Ovary (tissue), 10 donors: ENCODE measurements around the gene CASTOR2. TPM values are rescaled to one million over a fixed set of nuclear protein-coding genes. Genes with fewer than 3 reads are reported as not detected.
"Not testable (repeated sequence)": the region's sequence is repeated elsewhere in the genome, so short reads cannot be mapped to it uniquely, and the experiment has no call there.

Experiments
- DNase-seq, 5 donors: peaks; one replicate each; pipeline ENCODE4 v3.0.0-alpha.2; 2019 to 2020
- H3K27ac ChIP-seq, 2 donors: fragments of 200-600 bp; one replicate each; pipeline versions ENCODE4 v1.5.1 to v1.8.0; 2019 to 2022
- H3K27me3 ChIP-seq: fragments of 200-600 bp; one replicate; pipeline ENCODE4 v1.8.0; 2022
- H3K36me3 ChIP-seq: fragments of 200-600 bp; sonication (generic); one replicate; pipeline ENCODE4 v1.5.1; 2019
- H3K4me1 ChIP-seq: one replicate; pipeline ENCODE4 v1.8.1; 2013; ENCODE audit warnings: mild to moderate bottlenecking, moderate library complexity; ENCODE audit not compliant: insufficient read depth
- H3K4me3 ChIP-seq: fragments of 200-600 bp; sonication (generic); one replicate; pipeline ENCODE4 v1.5.1; 2017
- H3K9me3 ChIP-seq, 2 donors: fragments of 200-600 bp in 1 of 2; sonication (generic) in 1 of 2; one replicate each; pipeline versions ENCODE4 v1.5.1 to v1.8.1; 2013 to 2019; ENCODE audit warnings: mild to moderate bottlenecking in 1 of 2, moderate library complexity in 1 of 2
- WGBS, 3 donors: extraction: QIAGEN DNeasy Blood & Tissue Kit in 1 of 3; methylation state at CpG; one replicate each; pipeline versions ENCODE4 v1.1.5 to v1.1.7; 2013 to 2017; 5-methylcytosine and 5-hydroxymethylcytosine counted together
- intact Hi-C, 4 donors: fragments of 100-400 bp; cut with DNase I; formaldehyde crosslinking; loops; one replicate each; pipeline versions ENCODE4 v1.11.0 to v1.15.1; 2022 to 2023
- long read RNA-seq, 3 donors: library from polyadenylated mRNA in 2 of 3; unstranded in 2 of 3; transcript quantifications; one replicate each; pipeline ENCODE4 v2.0.0 and lab custom pipeline, GENCODE V29; 2021 to 2026
- polyA plus RNA-seq, 2 donors: library from polyadenylated mRNA; stranded (reverse); fragments of 200-250 nt in 1 of 2; fragments of 350-450 nt in 1 of 2; fragmentation: Illumina TruSeq in 1 of 2; extraction: RNeasy Lipid Tissue Mini Kit (QIAGEN cat#74804) in 1 of 2; gene quantifications; one replicate each; pipeline ENCODE4 v1.2.3, GENCODE V29; 2013 to 2014
- total RNA-seq, 7 donors: library from RNA; depleted of rRNA in 2 of 7; stranded (reverse); fragments of >200 nt in 2 of 7; fragmentation: NEBNext Ultra II Directional in 3 of 7; extraction: Animal tissue kit (Norgen Biotek cat#: 25700) in 3 of 7; gene quantifications; one replicate each; pipeline versions ENCODE4 v1.1.0 to v1.2.4, GENCODE V29; 2016 to 2023
- donor health status: DM: no; HTN: no; CAD: no; lungs with moderate emphysema.
- donor health status: DM: no; HTN: no; CAD: no.
- donor health status: Bipolar disorder and iron deficiency.
- donor health status: DM: yes; HTN: yes; CAD: no.
- donor health status: DM: no; HTN: no; CAD: no.
- donor health status: DM: yes; HTN: yes; CAD: no.

CASTOR2 gene
- 10 to 100 TPM; 12.6 to 34.4 (median 17.9) TPM for total RNA-seq
- polyA plus RNA-seq = 1 to 10 TPM; 1.9 to 7.5 TPM
- long read RNA-seq, donor 1, partial matches to known transcripts = 0 of 1 reads
- long read RNA-seq, donor 1, other reads (novel, unspliced or antisense) = 1 of 1 reads
- long read RNA-seq, donor 2, partial matches to known transcripts = 0 of 2 reads
- long read RNA-seq, donor 2, other reads (novel, unspliced or antisense) = 0 of 2 reads
- long read RNA-seq, donor 3, partial matches to known transcripts = 1 of 5 reads
- long read RNA-seq, donor 3, other reads (novel, unspliced or antisense) = 2 of 5 reads

DNA sequence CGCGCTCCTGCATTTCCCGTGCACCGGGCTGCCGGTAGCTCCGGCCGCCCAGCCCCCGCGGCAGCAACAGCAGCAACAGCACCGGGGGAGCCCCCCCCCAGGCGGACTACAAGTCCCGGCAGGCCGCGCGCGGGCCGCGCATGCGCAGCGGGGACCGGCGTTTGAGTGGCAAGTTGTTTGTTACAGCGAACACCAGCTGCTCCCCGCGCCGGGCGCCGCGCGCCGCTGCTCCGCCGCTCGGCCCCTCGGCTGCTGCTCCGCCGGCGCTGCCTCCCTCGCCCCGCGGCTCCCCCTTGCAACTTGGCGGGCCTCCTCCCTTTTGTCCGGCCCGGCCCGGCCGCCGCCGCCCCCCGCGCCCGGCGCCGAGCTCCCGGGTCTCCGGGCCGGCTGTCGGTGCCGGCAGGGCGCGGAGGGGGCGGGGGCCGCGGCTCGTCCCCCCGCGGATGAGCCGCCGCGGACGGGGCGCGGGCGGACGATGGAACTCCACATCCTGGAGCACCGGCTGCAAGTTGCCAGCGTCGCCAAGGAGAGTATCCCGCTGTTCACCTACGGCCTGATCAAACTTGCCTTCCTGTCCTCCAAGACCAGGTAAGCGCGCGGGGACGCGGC lies at the start of gene CASTOR2:
CASTOR2 (plus strand) TSS at position 195 of the 609 bp plus-strand sequence; CDS start at position 476, 281 bp downstream.
- H3K4me3 ChIP-seq, H3K27me3 ChIP-seq, H3K4me1 ChIP-seq, intact Hi-C loops, H3K36me3 ChIP-seq, H3K27ac ChIP-seq, H3K9me3 ChIP-seq: not testable (repeated sequence)
- DNase-seq = peak; percentile 67 to 80 (median 75)
- 0 to 1% methylated on average over 11 to 15 of the region's 84 CpGs; no CpG with 5 or more reads in 1 of the 3 donors for WGBS, 3 donors

DNA sequence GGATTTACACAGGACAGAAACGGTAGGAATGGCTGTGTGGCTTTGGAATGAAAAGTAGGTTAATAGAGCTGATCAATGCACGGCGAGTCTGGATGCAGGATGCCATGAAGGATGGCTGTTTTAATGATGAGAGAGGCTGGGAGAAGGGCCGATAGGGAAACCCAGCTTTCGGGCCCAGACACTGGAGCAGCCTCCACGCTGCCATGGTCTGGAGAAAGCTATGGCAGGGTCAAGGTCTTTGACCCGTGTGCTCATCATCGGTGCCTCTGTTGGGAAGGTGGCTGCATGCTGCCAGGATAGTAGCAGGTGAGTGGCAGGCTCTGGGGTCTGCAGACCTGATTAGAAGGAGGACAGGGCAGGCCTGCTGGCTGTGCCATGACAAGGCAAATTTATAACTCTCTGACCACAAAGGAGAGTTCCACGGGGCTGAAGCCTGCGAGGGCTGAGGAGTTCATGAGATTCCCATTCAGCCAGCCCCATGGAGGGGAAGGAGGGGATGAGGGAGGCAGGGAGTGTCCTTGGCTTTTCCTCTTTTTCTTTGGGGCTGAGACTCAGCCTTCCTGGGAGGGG lies 42.1 kb upstream of the CASTOR2 start:
- H3K4me3 ChIP-seq, H3K36me3 ChIP-seq, H3K27ac ChIP-seq, H3K4me1 ChIP-seq, DNase-seq, H3K27me3 ChIP-seq, H3K9me3 ChIP-seq, intact Hi-C loops: not testable (repeated sequence)
- WGBS, 3 donors = 39 to 60% (median 57%) methylated on average over 6 to 8 of the region's 10 CpGs

DNA sequence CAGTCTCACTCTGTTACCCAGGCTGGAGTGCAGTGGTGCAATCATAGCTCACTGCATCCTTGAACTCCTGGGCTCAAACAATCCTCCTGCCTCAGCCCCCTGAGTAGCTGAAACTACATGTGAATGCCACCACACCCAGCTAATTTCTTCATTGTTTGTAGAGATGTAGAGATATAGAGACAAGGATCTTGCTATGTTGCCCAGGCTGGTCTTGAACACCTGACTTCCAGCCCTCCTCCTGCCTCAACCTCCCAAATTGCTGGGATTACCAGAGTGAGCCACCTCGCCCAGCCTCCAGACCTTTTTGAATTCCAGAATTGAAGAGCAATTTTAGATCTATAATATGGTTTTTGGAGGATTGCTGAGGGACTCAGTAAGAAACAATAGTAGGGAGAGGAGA lies 40.9 kb upstream of the CASTOR2 start:
- H3K27me3 ChIP-seq, H3K36me3 ChIP-seq, DNase-seq, H3K27ac ChIP-seq, intact Hi-C loops, H3K4me3 ChIP-seq, H3K4me1 ChIP-seq, H3K9me3 ChIP-seq: not testable (repeated sequence)
- 95 to 96% (median 96%) methylated on average over 1 of the region's 1 CpG for WGBS, 3 donors

DNA sequence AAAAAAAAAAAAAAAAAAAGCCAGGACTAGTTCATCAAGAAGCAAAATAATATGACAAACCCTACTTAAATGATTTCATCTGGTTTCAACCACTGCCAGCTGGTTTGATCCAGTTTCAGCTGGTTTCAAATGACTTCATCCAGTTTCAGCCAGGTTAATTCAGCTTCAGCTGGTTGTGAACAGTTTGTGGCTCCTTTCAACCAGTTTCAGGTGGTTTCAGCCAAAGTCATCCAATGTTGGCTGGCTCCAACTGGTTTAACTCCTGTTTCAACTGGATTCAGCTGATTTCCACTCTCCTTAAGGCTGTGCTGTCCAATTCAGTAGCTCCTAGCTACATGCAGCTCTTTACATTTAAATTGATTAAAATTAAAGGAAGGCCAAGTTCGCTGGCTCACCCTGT lies 37.5 kb upstream of the CASTOR2 start:
- WGBS, 3 donors = no CpG with 5 or more reads among the region's 1 CpG
- H3K9me3 ChIP-seq = not testable (repeated sequence)

DNA sequence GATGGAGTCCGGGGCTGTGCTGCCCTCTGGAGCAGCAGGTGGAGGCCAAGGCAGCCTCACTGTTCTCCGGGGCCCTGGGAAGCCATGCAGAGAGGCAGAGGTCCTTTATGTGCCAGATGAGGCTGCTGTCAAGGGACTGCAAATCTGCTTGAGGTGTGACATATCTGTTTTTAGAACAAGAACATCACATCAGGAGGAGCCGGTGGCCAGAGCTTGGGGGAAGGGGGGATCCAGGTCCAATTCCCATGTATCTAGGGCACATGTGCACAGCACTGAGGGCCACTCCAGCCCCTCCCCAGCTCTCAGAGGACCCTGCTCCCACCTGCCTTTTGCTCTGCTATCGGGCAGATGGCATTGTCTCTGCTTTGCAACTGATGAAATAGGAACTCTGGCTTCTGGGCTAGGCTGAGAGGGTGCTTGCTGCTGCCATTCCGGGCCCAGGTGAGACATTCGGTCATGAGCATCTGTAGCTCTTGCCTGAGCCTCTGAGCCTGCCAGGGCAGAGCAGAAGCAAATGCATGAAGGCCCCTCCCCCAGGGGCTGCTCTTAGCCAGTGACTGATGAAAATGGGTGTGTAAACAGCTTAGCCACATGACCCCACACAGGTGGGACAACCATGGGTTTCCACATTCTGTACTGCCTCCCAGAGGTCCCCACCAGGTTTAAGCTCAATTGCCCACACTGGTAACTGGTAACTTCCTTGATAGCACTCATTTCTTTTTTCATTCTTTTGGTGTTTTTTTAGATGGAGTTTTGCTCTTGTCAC lies 32.8 kb upstream of the CASTOR2 start:
- H3K4me1 ChIP-seq, intact Hi-C loops, DNase-seq, H3K27ac ChIP-seq, H3K27me3 ChIP-seq, H3K9me3 ChIP-seq, H3K4me3 ChIP-seq, H3K36me3 ChIP-seq: not testable (repeated sequence)
- WGBS, 3 donors = 73% methylated on average over 1 of the region's 6 CpGs; no CpG with 5 or more reads in 2 of the 3 donors

More for the DNA sequence above, 37.5 kb upstream of the CASTOR2 start:
- H3K4me1 ChIP-seq, intact Hi-C loops, H3K27me3 ChIP-seq, H3K36me3 ChIP-seq, H3K4me3 ChIP-seq, H3K27ac ChIP-seq, DNase-seq: not testable (repeated sequence)

DNA sequence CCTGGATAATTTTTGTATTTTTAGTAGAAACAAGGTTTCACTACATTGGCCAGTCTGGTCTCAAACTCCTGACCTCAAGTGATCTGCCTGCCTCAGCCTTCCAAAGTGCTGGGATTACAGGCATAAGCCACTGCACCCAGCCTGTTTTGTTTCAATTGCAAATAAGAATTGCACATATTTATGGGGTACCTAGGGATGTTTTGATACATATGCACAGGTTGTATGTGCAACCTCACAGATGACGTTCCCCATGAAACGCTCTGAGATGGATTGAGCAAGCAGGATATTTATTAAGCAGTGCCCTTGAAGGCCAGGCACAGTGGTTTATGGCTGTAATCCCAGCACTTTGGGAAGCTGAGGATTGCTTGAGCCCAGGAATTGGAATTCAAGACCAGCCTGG lies 25.1 kb upstream of the CASTOR2 start:
- WGBS, 3 donors = no CpG with 5 or more reads among the region's 2 CpGs
- H3K27me3 ChIP-seq, intact Hi-C loops, H3K27ac ChIP-seq, H3K36me3 ChIP-seq, DNase-seq, H3K4me1 ChIP-seq, H3K4me3 ChIP-seq, H3K9me3 ChIP-seq: not testable (repeated sequence)

DNA sequence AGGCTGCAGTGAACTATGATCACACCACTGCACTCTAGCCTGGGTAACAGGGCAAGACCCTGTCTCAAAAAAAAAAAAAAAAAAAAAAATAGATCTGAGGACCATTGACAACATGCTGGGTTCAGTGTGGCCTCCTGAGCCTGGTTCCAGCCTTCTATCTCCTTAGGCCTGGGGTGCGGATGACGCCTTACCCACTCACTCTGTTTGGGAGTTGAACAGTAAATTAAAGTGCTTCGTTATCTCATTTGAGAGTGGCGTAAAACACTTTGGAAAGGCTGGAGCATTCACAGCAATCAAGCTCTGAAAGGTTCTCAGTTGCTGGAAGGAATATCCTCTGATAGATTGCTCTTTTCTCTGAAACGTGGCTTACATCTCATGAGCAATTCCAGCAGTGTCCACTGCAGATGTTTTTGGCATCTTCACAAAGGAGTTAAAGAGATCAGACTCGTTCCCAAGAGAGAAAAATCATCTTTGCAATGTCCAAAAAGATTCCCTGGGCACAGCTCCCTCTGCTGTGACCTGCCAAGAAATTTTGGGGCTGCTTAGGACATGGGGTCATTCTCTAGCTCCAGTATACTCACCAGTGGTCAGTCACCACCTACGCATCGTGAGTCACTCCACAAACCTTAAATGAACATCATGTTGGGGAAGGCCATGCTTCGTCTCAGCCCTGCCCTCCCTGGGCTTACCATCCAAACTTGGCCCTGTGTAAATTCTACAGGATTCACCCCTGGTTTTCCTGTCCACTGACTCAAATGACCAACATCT lies 23.0 kb upstream of the CASTOR2 start:
- H3K4me1 ChIP-seq, H3K9me3 ChIP-seq, intact Hi-C loops, H3K4me3 ChIP-seq, H3K27ac ChIP-seq, H3K27me3 ChIP-seq, H3K36me3 ChIP-seq: not testable (repeated sequence)
- whole genome bisulfite sequencing, 3 donors = 38% methylated on average over 6 of the region's 9 CpGs; no CpG with 5 or more reads in 2 of the 3 donors
- DNase-seq = peak in 2 of 5 donors; percentile 13 to 25

DNA sequence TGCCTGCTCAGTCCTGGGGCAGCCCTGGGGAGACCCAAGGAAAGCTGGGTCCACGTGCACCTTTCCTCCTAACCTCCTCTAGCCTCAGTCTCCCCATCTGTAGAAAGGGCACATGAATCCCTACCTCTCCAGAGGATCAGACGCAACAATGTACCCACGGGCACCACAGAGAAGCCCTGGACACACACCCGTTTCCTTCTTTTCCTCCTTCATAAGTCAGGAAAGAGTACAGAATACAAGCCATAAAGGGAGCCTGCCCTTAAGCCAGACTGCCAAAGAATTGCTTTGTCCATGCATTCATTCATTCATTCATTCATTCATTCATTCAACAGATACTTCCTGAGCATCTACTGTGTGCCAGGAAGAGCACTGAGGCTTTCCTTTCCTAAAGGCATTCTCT lies 20.6 kb upstream of the CASTOR2 start:
- 83 to 91% (median 85%) methylated on average over 3 to 4 of the region's 4 CpGs for WGBS, 3 donors
- intact Hi-C loops = not testable (repeated sequence)

DNA sequence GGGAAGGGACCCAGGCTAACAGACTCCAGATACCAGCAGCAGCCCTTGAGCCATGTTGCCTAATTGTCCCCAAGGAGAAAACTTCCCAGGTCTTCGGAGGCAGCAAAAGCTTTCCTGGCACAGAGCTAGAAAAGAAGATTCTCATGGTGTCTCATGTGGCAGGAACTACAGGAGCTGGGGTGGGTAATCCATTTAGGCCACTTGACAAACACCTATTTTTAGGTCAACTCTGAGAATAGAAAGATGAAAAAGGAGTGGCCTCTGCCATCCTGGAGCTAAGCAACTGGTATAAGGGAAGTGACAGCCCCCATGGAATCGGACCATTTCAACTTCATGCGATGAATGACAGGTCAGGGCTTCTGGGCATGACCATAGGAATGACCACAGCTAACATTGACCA lies 16.8 kb upstream of the CASTOR2 start:
- intact Hi-C loops, DNase-seq, H3K9me3 ChIP-seq, H3K27ac ChIP-seq, H3K4me3 ChIP-seq, H3K27me3 ChIP-seq, H3K36me3 ChIP-seq, H3K4me1 ChIP-seq: not testable (repeated sequence)
- 40% methylated on average over 1 of the region's 3 CpGs; no CpG with 5 or more reads in 2 of the 3 donors for WGBS, 3 donors

More for the DNA sequence above, 20.6 kb upstream of the CASTOR2 start:
- H3K4me3 ChIP-seq, H3K27me3 ChIP-seq, H3K4me1 ChIP-seq, H3K27ac ChIP-seq, H3K36me3 ChIP-seq, DNase-seq, H3K9me3 ChIP-seq: not testable (repeated sequence)

DNA sequence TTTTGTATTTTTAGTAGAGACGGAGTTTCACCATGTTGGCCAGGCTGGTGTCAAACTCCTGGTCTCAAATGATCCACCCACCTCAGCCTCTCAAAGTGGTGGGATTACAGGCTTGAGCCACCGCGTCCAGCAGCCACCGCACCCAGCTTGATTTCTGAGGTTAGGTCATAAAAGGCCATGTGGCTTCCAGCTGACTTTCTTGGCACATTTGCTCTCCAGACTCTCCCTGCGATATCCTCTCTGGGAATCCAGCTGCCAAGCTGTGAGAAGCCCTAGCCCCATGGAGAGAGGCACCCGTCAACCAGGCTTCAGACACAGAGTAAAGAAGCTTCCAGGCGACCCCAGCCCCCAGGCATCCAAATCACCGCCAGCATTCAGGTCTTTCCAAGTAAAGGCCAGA lies 10.7 kb upstream of the CASTOR2 start:
- intact Hi-C loops, H3K27me3 ChIP-seq, H3K36me3 ChIP-seq, H3K9me3 ChIP-seq, H3K27ac ChIP-seq, DNase-seq, H3K4me1 ChIP-seq, H3K4me3 ChIP-seq: not testable (repeated sequence)
- no CpG with 5 or more reads among the region's 8 CpGs for WGBS, 3 donors

DNA sequence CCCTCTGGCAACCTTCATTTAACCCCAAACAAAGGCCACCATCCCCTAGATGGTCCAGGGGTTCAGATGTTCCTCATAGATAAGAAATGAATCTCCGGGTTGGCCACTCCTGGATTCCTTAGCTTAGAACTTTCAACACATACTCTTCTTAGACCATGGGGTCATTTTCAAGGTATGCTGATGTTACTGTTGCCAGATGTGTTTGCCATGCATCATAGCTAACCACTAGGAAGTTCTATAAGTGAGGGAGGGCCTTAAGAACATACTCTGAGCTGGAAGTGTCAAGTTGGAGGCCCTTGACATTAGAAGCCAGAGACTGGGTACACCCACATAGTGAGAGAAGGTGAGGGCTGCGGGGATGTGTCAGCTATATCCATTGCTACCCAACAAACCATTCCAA lies 6.2 kb upstream of the CASTOR2 start:
- H3K4me3 ChIP-seq, H3K27ac ChIP-seq, H3K36me3 ChIP-seq, H3K27me3 ChIP-seq, H3K4me1 ChIP-seq, H3K9me3 ChIP-seq, intact Hi-C loops, DNase-seq: not testable (repeated sequence)
- WGBS, 3 donors = no CpG with 5 or more reads among the region's 2 CpGs
